ENCODE results near the gene ASTL.

ASTL gene

GRCh38 chr2:96158554-96158940 is 20.2 kb upstream of the ASTL start:
- TF ChIP-seq ZFX (IDR thresholded peaks at IDR 0.05; ENCODE audit: borderline replicate concordance) = no peak
- TF ChIP-seq CTCF (IDR thresholded peaks at IDR 0.05) = no peak
- H3K27ac ChIP-seq = no peak overlapping the region

- H3K27ac ChIP-seq = no peak overlapping the region
- TF ChIP-seq CTCF (IDR thresholded peaks at IDR 0.05) = no peak
- TF ChIP-seq ZFX (IDR thresholded peaks at IDR 0.05; ENCODE audit: borderline replicate concordance) = no peak
Observed at GRCh38 chr2:96157649-96158553, 19.6 kb upstream of the ASTL start.

- no peak overlapping the region for H3K27ac ChIP-seq
- TF ChIP-seq CTCF (IDR thresholded peaks at IDR 0.05) = no peak
- TF ChIP-seq ZFX (IDR thresholded peaks at IDR 0.05; ENCODE audit: borderline replicate concordance) = no peak
Observed at GRCh38 chr2:96156926-96157648, 18.8 kb upstream of the ASTL start.

GRCh38 chr2:96156011-96156820 is 17.9 kb upstream of the ASTL start:
- H3K27ac ChIP-seq = no peak overlapping the region
- no peak for TF ChIP-seq CTCF (IDR thresholded peaks at IDR 0.05)

- H3K27ac ChIP-seq = no peak overlapping the region
Observed at GRCh38 chr2:96154506-96155380, 16.4 kb upstream of the ASTL start.

More at GRCh38 chr2:96154506-96155380, 16.4 kb upstream of the ASTL start:
- TF ChIP-seq ZFX (IDR thresholded peaks at IDR 0.05; ENCODE audit: borderline replicate concordance) (no peak), CTCF (IDR thresholded peaks at IDR 0.05) (no peak)
